GM12878 (cell line): ENCODE results near the gene DPM2. TPM values are rescaled to one million over a fixed set of nuclear protein-coding genes. Genes with fewer than 3 reads are reported as not detected.
A peak's percentile ranks its signal among the peaks of the same experiment; 100 is the strongest.

Experiments
- ATAC-seq: fragments of 200-7000 bp; cut with Tn5 transposase; 3 replicates; pipeline ENCODE4 v1.9.1; 2020; ENCODE audit warnings: mild to moderate bottlenecking, moderate library complexity
- BruUV-seq: library from RNA; stranded (reverse); fragments of 400-500 nt; replicated peaks from 2 replicates; lab custom pipeline; 2021; lab: Mats Ljungman, UMichigan
- CTCF ChIA-PET: fragments of 300-600 bp; sonication (Branson Sonifier 250); formaldehyde crosslinking; extraction: SDS; loops from one replicate; lab custom pipeline; 2021; ENCODE audit warnings: inconsistent platforms; lab: Yijun Ruan, JAX
- POLR2A ChIA-PET: fragments of 350-600 bp; formaldehyde crosslinking; extraction: SDS; loops from one replicate; lab custom pipeline; 2021; ENCODE audit warnings: inconsistent platforms; lab: Charles Lee
- RAD21 ChIA-PET: fragments of 300-600 bp; sonication (Branson Sonifier 250); formaldehyde crosslinking; loops from one replicate; lab custom pipeline; 2023; ENCODE audit warnings: antibody characterized with exemption; ENCODE audit not compliant: unreplicated experiment; lab: Charles Lee
- SMC1A ChIA-PET: fragments of 300-600 bp; sonication (Branson Sonifier 250); formaldehyde crosslinking; loops from one replicate; lab custom pipeline; 2023; ENCODE audit not compliant: unreplicated experiment, uncharacterized antibody; lab: Charles Lee
- DNase-seq: peaks from one replicate; pipeline ENCODE4 v3.0.0-alpha.2; 2011; ENCODE audit warnings: low read depth, low spot score
- FAIRE-seq: peaks from 3 replicates; lab custom pipeline; 2011; peaks lifted over from hg19 to GRCh38; lab: Jason Lieb, UNC
- H2AFZ ChIP-seq: 2 replicates; pipeline ENCODE4 v1.6.0; 2011; ENCODE audit warnings: low read depth, low read length, control low read depth; ENCODE audit not compliant: control insufficient read depth
- H3K27ac ChIP-seq: 2 replicates; pipeline ENCODE4 v1.5.1; 2011; ENCODE audit warnings: control low read depth; ENCODE audit not compliant: control insufficient read depth, insufficient read depth
- H3K27me3 ChIP-seq, 2 experiments: replicated peaks in 1 of 2; 2 replicates each; pipeline versions ENCODE4 v1.6.0 to v1.6.1; 2011; ENCODE audit warnings: low read length in 1 of 2; ENCODE audit not compliant: control insufficient read depth in 2 of 2, insufficient read depth in 2 of 2
- H3K36me3 ChIP-seq, 2 experiments: 2 replicates each; pipeline ENCODE4 v1.5.1; 2011; ENCODE audit warnings: low read length in 1 of 2; ENCODE audit not compliant: control insufficient read depth in 2 of 2, insufficient read depth in 2 of 2
- H3K4me1 ChIP-seq: 2 replicates; pipeline ENCODE4 v1.6.1; 2011; ENCODE audit warnings: mild to moderate bottlenecking, low read length, moderate library complexity, mixed read lengths; ENCODE audit not compliant: control insufficient read depth, insufficient read depth
- H3K4me2 ChIP-seq: 2 replicates; pipeline ENCODE4 v1.6.0; 2011; ENCODE audit warnings: control low read depth; ENCODE audit not compliant: control insufficient read depth, insufficient read depth
- H3K4me3 ChIP-seq: fragments of 200-600 bp; sonication (generic); 2 replicates; pipeline ENCODE4 v1.5.1; 2016
- H3K79me2 ChIP-seq: 2 replicates; pipeline ENCODE4 v1.6.0; 2011; ENCODE audit warnings: low read length; ENCODE audit not compliant: control insufficient read depth, insufficient read depth
- H3K9ac ChIP-seq: 2 replicates; pipeline ENCODE4 v1.8.0; 2011; ENCODE audit warnings: low read length, control low read depth, mixed read lengths; ENCODE audit not compliant: control insufficient read depth, insufficient read depth
- H3K9me3 ChIP-seq: replicated peaks from 3 replicates; pipeline ENCODE4 v1.5.1; 2011; ENCODE audit warnings: mild to moderate bottlenecking, low read length; ENCODE audit not compliant: control insufficient read depth, insufficient read depth
- H4K20me1 ChIP-seq: 2 replicates; pipeline ENCODE4 v1.6.0; 2011; ENCODE audit not compliant: control insufficient read depth, insufficient read depth
- CBX3 ChIP-seq: fragments of 200-600 bp; sonication (generic); IDR thresholded peaks from 2 replicates; pipeline ENCODE4 v1.6.1; 2016; ENCODE audit warnings: low read depth, borderline replicate concordance
- EED ChIP-seq: sonication (generic); IDR thresholded peaks from 2 replicates; pipeline ENCODE4 v1.6.1; 2016; ENCODE audit warnings: antibody characterized with exemption, low read depth
- FOS ChIP-seq: IDR thresholded peaks from 3 replicates; pipeline ENCODE4 v1.6.1; 2011; ENCODE audit warnings: borderline replicate concordance; ENCODE audit not compliant: insufficient read length; ENCODE audit errors: extremely low read depth
- HDGF ChIP-seq: fragments of 450-650 bp; IDR thresholded peaks from 2 replicates; pipeline ENCODE4 v1.6.1; 2016; ENCODE audit warnings: antibody characterized with exemption
- NR2C1 ChIP-seq: fragments of 450-650 bp; IDR thresholded peaks from 2 replicates; pipeline ENCODE4 v1.6.1; 2017; ENCODE audit warnings: antibody characterized with exemption, mild to moderate bottlenecking, moderate library complexity
- POLR2AphosphoS5 ChIP-seq: IDR thresholded peaks from 2 replicates; pipeline ENCODE4 v1.6.1; 2011; ENCODE audit warnings: mild to moderate bottlenecking, low read length, inconsistent platforms
- RAD21 ChIP-seq: IDR thresholded peaks from 2 replicates; pipeline ENCODE4 v1.6.1; 2011; ENCODE audit warnings: mild to moderate bottlenecking, low read depth, low read length, moderate library complexity; ENCODE audit not compliant: insufficient read depth
- RCOR1 ChIP-seq: conservative IDR thresholded peaks from 2 replicates; pipeline ENCODE4 v1.6.1; 2012; ENCODE audit warnings: low read depth, low read length, improper control_type of control experiment
- RELA ChIP-seq: fragments of 450-650 bp; IDR thresholded peaks from 2 replicates; pipeline ENCODE4 v1.8.0; 2014; ENCODE audit warnings: borderline replicate concordance; ENCODE audit not compliant: partially characterized antibody
- RFX5 ChIP-seq: IDR thresholded peaks from 2 replicates; pipeline ENCODE4 v1.6.1; 2011; ENCODE audit warnings: low read depth, low read length, improper control_type of control experiment
- RUNX3 ChIP-seq: IDR thresholded peaks from 2 replicates; pipeline ENCODE4 v1.6.1; 2012; ENCODE audit warnings: low read length, inconsistent platforms
- SIN3A ChIP-seq: IDR thresholded peaks from 2 replicates; pipeline ENCODE4 v1.6.1; 2012; ENCODE audit warnings: low read depth, low read length, improper control_type of control experiment
- TCF12 ChIP-seq: IDR thresholded peaks from 2 replicates; pipeline ENCODE4 v1.6.1; 2011; ENCODE audit warnings: low read depth, mild to moderate bottlenecking, low read length
- ZNF207 ChIP-seq: fragments of 450-650 bp; IDR thresholded peaks from 2 replicates; pipeline ENCODE4 v1.6.1; 2014; ENCODE audit warnings: antibody characterized with exemption, mild to moderate bottlenecking, borderline replicate concordance
- ZNF622 ChIP-seq: fragments of 450-650 bp; IDR thresholded peaks from 2 replicates; pipeline ENCODE4 v1.6.1; 2017; ENCODE audit warnings: mild to moderate bottlenecking, inconsistent platforms
- WGBS: methylation state at CpG from one replicate; pipeline ENCODE4 v1.1.6; 2016; ENCODE audit warnings: low lambda C conversion rate; ENCODE audit not compliant: insufficient replicate concordance, insufficient coverage; ENCODE audit errors: missing lambda C conversion rate; 5-methylcytosine and 5-hydroxymethylcytosine counted together
- in situ Hi-C: fragments of 300-500 bp; cut with MboI; formaldehyde crosslinking; loops from 9 replicates; pipeline ENCODE4 v1.14.3; 2018; ENCODE audit warnings: mixed read lengths
- intact Hi-C: fragments of 100-400 bp; cut with micrococcal nuclease; formaldehyde crosslinking; loops from one replicate; pipeline ENCODE4 v1.14.2; 2022; ENCODE audit not compliant: unreplicated experiment
- polyA plus RNA-seq, 11 experiments: library from polyadenylated mRNA; depleted of rRNA in 4 of 11; unstranded in 6 of 11; stranded (reverse) in 5 of 11; fragments of >200 nt; fragmentation: Nextera tagmentation in 4 of 11; fragmentation: Illumina TruSeq in 1 of 11; extraction: Ambion mirVana in 4 of 11; extraction: Trizol in 1 of 11; gene quantifications; 1 replicate in 1 of 11; 2 replicates in 10 of 11; pipeline versions ENCODE4 v1.2.1 to v1.2.3, GENCODE V29; 2011 to 2016; ENCODE audit warnings: inconsistent platforms in 2 of 11, missing spikeins in 2 of 11, low read depth in 1 of 11
- total RNA-seq, 4 experiments: library from RNA; depleted of rRNA in 3 of 4; stranded (reverse); fragments of >200 nt in 3 of 4; fragmentation: Illumina TruSeq in 1 of 4; extraction: Trizol in 1 of 4; gene quantifications; 2 replicates each; pipeline versions ENCODE4 v1.2.1 to v1.2.3, GENCODE V29; 2013 to 2021
- TF ChIP-seq, protein P1 (sequence below): fragments of 450-650 bp; IDR thresholded peaks from 2 replicates; pipeline ENCODE4 v1.6.1; 2017; ENCODE audit warnings: mild to moderate bottlenecking, moderate library complexity
- TF ChIP-seq, protein P2 (sequence below): fragments of 450-650 bp; IDR thresholded peaks from 2 replicates; pipeline ENCODE4 v1.6.1; 2017; ENCODE audit warnings: antibody characterized with exemption, mild to moderate bottlenecking, moderate library complexity

The DPM2 gene
- total and polyA plus RNA-seq, 10 of the 15 experiments (the other 5 are each of a cell fraction or from before 2014, with no cell fraction given): 22.7 to 77.9 (median 44.7) TPM

DNA sequence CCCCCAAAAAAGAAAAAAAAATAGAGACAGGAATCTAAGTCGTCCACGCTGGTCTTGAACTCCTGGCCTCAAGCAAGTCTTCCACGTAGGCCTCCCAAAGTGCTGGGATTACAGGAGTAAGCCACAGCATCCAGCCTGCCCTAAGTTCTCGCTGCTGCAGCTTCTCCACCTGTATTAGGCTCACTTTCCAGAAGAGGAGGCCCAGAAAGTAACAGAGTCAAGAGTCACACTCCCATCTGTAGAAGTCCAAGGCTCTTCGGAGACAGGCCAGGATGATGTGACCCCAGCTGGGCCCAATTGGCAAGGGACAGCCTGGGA, 41.3 kb upstream of the DPM2 start (continued):
- TF ChIP-seq NR2C1: no peak
- TF ChIP-seq ZNF622: no peak
- TF ChIP-seq TCF12: no peak
- TF ChIP-seq RCOR1: no peak

DNA sequence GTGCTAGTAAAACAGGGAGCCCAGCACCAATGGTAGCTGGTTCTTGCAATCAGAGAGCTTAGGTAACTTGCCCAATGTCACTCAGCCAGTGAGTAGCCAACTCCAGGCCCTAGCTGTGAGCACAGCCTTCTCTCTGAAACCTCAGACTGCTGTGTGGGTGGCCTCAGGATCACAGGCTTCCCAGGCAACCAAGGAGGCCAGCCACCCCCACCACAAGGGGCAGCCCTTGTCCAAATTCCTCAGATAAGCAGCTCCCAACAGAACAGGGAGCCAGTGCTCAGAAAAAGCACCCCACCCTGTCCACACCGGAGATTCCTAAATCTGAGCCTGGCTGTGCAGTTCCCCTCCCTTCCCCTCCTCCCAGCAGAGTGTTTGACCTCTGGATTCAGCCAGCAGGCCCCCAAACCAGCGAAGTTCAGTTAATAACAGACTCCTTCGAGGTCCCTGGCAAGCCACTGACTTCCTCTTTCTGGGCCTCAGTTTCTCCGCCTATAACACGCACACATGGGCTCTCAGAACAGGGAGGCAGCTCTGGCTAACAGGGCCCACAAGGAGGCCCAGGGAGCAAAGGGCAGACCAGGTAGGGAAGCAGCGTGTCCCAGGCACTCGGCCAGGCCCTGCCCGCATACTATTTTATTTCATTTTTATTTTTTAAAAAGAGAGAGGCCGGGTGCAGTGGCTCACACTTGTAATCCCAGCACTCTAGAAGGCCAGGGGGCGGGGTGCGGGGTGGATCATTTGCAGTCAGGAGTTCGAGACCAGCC, 40.4 kb upstream of the DPM2 start:
- H4K20me1 ChIP-seq: peaks cover 7% of the 10 kb centered on the region
- intact Hi-C loops: no loop called here
- FAIRE-seq (peak; percentile 62), DNase-seq (no peak), ATAC-seq (no peak)
- no TSS peak for BruUV-seq
- H3K9me3 ChIP-seq: no peaks in the 10 kb centered on the region
- no peaks in the 10 kb centered on the region for H3K27me3 ChIP-seq
- H3K4me2 ChIP-seq: peak overlapping the region; percentile 91
- in situ Hi-C loops: no loop called here
- peak overlapping the region; percentile 2; the same call in 1 of the 2 replicates for H2AFZ ChIP-seq
- RAD21 ChIA-PET: interaction anchor here (1.4 to 2.6 kb wide), 3 partner anchors 22 to 56 kb away, joined by 3 to 14 read pairs (median 12); no protein-coding TSS in a partner anchor
- peak overlapping the region; percentile 93 for H3K4me3 ChIP-seq
- H3K4me1 ChIP-seq: peaks cover 40% of the 10 kb centered on the region
- H3K36me3 ChIP-seq: peaks cover 1 to 3% of the 10 kb centered on the region in 2 experiments; a peak in 2 of 4 replicates
- CTCF ChIA-PET: interaction anchor here (0.8 to 7.8 kb wide), 8 partner anchors 20 to 243 kb away, joined by 3 to 63 read pairs (median 4); partner anchors contain the start of gene TOR2A
- WGBS: under 1% methylated on average over 12 of the region's 12 CpGs
- SMC1A ChIA-PET: interaction anchor here (1.2 to 2.9 kb wide), 6 partner anchors 23 to 95 kb away, joined by 3 to 16 read pairs (median 7); partner anchors contain the start of genes NAIF1 and SLC25A25
- H3K9ac ChIP-seq: peak overlapping the region; percentile 68
- POLR2A ChIA-PET: interaction anchor here (0.6 to 1.6 kb wide), 2 partner anchors 41 to 56 kb away, joined by 3 to 4 read pairs; no protein-coding TSS in a partner anchor
- H3K27ac ChIP-seq: peak overlapping the region; percentile 62
- peaks cover 55% of the 10 kb centered on the region for H3K79me2 ChIP-seq
- no peak for TF ChIP-seq RELA
- no peak for TF ChIP-seq ZNF207
- TF ChIP-seq POLR2AphosphoS5: no peak
- TF ChIP-seq HDGF: no peak
- TF ChIP-seq CBX3: no peak
- TF ChIP-seq RAD21: no peak
- TF ChIP-seq, protein P1, sequence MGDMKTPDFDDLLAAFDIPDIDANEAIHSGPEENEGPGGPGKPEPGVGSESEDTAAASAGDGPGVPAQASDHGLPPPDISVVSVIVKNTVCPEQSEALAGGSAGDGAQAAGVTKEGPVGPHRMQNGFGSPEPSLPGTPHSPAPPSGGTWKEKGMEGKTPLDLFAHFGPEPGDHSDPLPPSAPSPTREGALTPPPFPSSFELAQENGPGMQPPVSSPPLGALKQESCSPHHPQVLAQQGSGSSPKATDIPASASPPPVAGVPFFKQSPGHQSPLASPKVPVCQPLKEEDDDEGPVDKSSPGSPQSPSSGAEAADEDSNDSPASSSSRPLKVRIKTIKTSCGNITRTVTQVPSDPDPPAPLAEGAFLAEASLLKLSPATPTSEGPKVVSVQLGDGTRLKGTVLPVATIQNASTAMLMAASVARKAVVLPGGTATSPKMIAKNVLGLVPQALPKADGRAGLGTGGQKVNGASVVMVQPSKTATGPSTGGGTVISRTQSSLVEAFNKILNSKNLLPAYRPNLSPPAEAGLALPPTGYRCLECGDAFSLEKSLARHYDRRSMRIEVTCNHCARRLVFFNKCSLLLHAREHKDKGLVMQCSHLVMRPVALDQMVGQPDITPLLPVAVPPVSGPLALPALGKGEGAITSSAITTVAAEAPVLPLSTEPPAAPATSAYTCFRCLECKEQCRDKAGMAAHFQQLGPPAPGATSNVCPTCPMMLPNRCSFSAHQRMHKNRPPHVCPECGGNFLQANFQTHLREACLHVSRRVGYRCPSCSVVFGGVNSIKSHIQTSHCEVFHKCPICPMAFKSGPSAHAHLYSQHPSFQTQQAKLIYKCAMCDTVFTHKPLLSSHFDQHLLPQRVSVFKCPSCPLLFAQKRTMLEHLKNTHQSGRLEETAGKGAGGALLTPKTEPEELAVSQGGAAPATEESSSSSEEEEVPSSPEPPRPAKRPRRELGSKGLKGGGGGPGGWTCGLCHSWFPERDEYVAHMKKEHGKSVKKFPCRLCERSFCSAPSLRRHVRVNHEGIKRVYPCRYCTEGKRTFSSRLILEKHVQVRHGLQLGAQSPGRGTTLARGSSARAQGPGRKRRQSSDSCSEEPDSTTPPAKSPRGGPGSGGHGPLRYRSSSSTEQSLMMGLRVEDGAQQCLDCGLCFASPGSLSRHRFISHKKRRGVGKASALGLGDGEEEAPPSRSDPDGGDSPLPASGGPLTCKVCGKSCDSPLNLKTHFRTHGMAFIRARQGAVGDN: no peak
- TF ChIP-seq RUNX3: no peak
- no peak for TF ChIP-seq EED
- TF ChIP-seq RFX5: no peak
- TF ChIP-seq FOS: no peak
- TF ChIP-seq SIN3A: no peak
- TF ChIP-seq, protein P2, sequence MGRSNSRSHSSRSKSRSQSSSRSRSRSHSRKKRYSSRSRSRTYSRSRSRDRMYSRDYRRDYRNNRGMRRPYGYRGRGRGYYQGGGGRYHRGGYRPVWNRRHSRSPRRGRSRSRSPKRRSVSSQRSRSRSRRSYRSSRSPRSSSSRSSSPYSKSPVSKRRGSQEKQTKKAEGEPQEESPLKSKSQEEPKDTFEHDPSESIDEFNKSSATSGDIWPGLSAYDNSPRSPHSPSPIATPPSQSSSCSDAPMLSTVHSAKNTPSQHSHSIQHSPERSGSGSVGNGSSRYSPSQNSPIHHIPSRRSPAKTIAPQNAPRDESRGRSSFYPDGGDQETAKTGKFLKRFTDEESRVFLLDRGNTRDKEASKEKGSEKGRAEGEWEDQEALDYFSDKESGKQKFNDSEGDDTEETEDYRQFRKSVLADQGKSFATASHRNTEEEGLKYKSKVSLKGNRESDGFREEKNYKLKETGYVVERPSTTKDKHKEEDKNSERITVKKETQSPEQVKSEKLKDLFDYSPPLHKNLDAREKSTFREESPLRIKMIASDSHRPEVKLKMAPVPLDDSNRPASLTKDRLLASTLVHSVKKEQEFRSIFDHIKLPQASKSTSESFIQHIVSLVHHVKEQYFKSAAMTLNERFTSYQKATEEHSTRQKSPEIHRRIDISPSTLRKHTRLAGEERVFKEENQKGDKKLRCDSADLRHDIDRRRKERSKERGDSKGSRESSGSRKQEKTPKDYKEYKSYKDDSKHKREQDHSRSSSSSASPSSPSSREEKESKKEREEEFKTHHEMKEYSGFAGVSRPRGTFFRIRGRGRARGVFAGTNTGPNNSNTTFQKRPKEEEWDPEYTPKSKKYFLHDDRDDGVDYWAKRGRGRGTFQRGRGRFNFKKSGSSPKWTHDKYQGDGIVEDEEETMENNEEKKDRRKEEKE: no peak
